ENCODE data around the gene SPIB.

GRCh38 chr19:50427997-50428425, 9.3 kb downstream of the SPIB start:
- TF ChIP-seq MXI1 (IDR thresholded peaks at IDR 0.05; ENCODE audit: borderline replicate concordance, low read depth, low read length), result peak; percentile 22; the same call in 1 of the 2 replicates
- no peak for TF ChIP-seq CTCF (conservative IDR thresholded peaks at IDR 0.05; ENCODE audit: low read depth, low read length)
- no peak for TF ChIP-seq POLR2A (IDR thresholded peaks at IDR 0.05; ENCODE audit: low read depth, low read length)
- TF ChIP-seq CHD1 (IDR thresholded peaks at IDR 0.05; ENCODE audit: low read depth, low read length), result no peak
- TF ChIP-seq RAD21 (IDR thresholded peaks at IDR 0.05; ENCODE audit: low read length), result no peak
- no peak for TF ChIP-seq CEBPB (IDR thresholded peaks at IDR 0.05; ENCODE audit: low read depth, low read length)
- TF ChIP-seq USF2 (IDR thresholded peaks at IDR 0.05; ENCODE audit: low read depth, low read length), result no peak
- no peak for TF ChIP-seq RCOR1 (IDR thresholded peaks at IDR 0.05; ENCODE audit: insufficient replicate concordance, low read length)
- TF ChIP-seq ELK1 (IDR thresholded peaks at IDR 0.05; ENCODE audit: borderline replicate concordance, low read depth, low read length), result no peak
- no peak for TF ChIP-seq SMC3 (IDR thresholded peaks at IDR 0.05; ENCODE audit: low read depth, low read length)
- TF ChIP-seq MAZ (IDR thresholded peaks at IDR 0.05; ENCODE audit: borderline replicate concordance, low read depth, low read length), result no peak
- no peak for TF ChIP-seq BHLHE40 (IDR thresholded peaks at IDR 0.05; ENCODE audit: low read depth, low read length)
- no peak for TF ChIP-seq RFX5 (IDR thresholded peaks at IDR 0.05; ENCODE audit: low read depth, low read length)
- TF ChIP-seq FOS (IDR thresholded peaks at IDR 0.05; ENCODE audit: low read depth, low read length), result no peak
